OCI-LY7 (cell line): ENCODE measurements around the gene KIDINS220. TPM values are rescaled to one million over a fixed set of nuclear protein-coding genes. Genes with fewer than 3 reads are reported as not detected.

Experiments used
- BruUV-seq: library from RNA; stranded (reverse); fragments of 400-500 nt; replicated peaks from 2 replicates; lab custom pipeline; 2021; lab: Mats Ljungman, UMichigan
- CTCF ChIA-PET: fragments of 300-600 bp; sonication (Branson Sonifier 250); formaldehyde crosslinking; loops from one replicate; lab custom pipeline; 2022; ENCODE audit warnings: antibody characterized with exemption; ENCODE audit not compliant: unreplicated experiment; lab: Charles Lee
- POLR2A ChIA-PET: fragments of 300-600 bp; sonication (Branson Sonifier 250); formaldehyde crosslinking; loops from one replicate; lab custom pipeline; 2022; ENCODE audit warnings: antibody characterized with exemption; lab: Charles Lee
- DNase-seq: peaks from one replicate; pipeline ENCODE4 v3.0.0-alpha.2; 2015; ENCODE audit warnings: low spot score
- H2AFZ ChIP-seq: fragments of 200-600 bp; sonication (generic), shearing (Covaris generic); 2 replicates; pipeline ENCODE4 v1.6.1; 2014; ENCODE audit warnings: mild to moderate bottlenecking, antibody characterized with exemption, low read length, moderate library complexity
- H3K27ac ChIP-seq: fragments of 200-600 bp; sonication (generic); 2 replicates; pipeline ENCODE4 v1.5.1; 2014; ENCODE audit warnings: mixed run types, low read depth, mild to moderate bottlenecking, moderate library complexity, low read length, inconsistent platforms; ENCODE audit not compliant: poor library complexity, severe bottlenecking
- H3K36me3 ChIP-seq: fragments of 200-600 bp; sonication (generic); 2 replicates; pipeline ENCODE4 v1.6.1; 2014; ENCODE audit warnings: mild to moderate bottlenecking, antibody characterized with exemption, low read length, moderate library complexity, mixed read lengths; ENCODE audit not compliant: insufficient read depth
- H3K4me1 ChIP-seq: fragments of 200-600 bp; sonication (generic); 2 replicates; pipeline ENCODE4 v1.5.1; 2014; ENCODE audit warnings: mild to moderate bottlenecking, low read length; ENCODE audit not compliant: insufficient read depth, poor library complexity, severe bottlenecking
- H3K4me2 ChIP-seq: fragments of 200-600 bp; sonication (generic); 2 replicates; pipeline ENCODE4 v1.6.1; 2014; ENCODE audit warnings: mild to moderate bottlenecking, low read length
- H3K4me3 ChIP-seq: fragments of 200-600 bp; sonication (generic); 2 replicates; pipeline ENCODE4 v1.5.1; 2014; ENCODE audit warnings: mild to moderate bottlenecking, low read depth, low read length; ENCODE audit not compliant: poor library complexity, severe bottlenecking
- H3K79me2 ChIP-seq: fragments of 200-600 bp; sonication (generic); 2 replicates; pipeline ENCODE4 v1.6.1; 2016; ENCODE audit warnings: low read depth, mild to moderate bottlenecking, low read length, moderate library complexity, mixed read lengths; ENCODE audit not compliant: insufficient read depth
- H3K9me2 ChIP-seq: fragments of 200-600 bp; sonication (generic); 2 replicates; pipeline ENCODE4 v1.6.1; 2016; ENCODE audit warnings: mild to moderate bottlenecking, low read length, mixed read lengths; ENCODE audit not compliant: insufficient read depth
- H3K9me3 ChIP-seq: fragments of 200-600 bp; sonication (generic); 2 replicates; pipeline ENCODE4 v1.6.1; 2014; ENCODE audit warnings: mild to moderate bottlenecking, mixed run types, low read length, mixed read lengths
- H4K20me1 ChIP-seq: fragments of 200-600 bp; sonication (generic); 2 replicates; pipeline ENCODE4 v1.6.1; 2014; ENCODE audit warnings: mild to moderate bottlenecking, antibody characterized with exemption, low read length, moderate library complexity, mixed read lengths; ENCODE audit not compliant: insufficient read depth
- CTCF ChIP-seq: fragments of 200-600 bp; sonication (generic); conservative IDR thresholded peaks from 2 replicates; pipeline ENCODE4 v1.5.1; 2014; ENCODE audit warnings: mild to moderate bottlenecking, antibody characterized with exemption, low read length, moderate library complexity, mixed read lengths
- EZH2phosphoT487 ChIP-seq: fragments of 200-600 bp; sonication (generic); IDR thresholded peaks from 2 replicates; pipeline ENCODE4 v1.6.1; 2018; ENCODE audit warnings: low read depth, borderline replicate concordance, mild to moderate bottlenecking, mixed run types, antibody characterized with exemption, low read length, moderate library complexity, mixed read lengths
- intact Hi-C: fragments of 100-400 bp; cut with micrococcal nuclease; formaldehyde crosslinking; loops from one replicate; pipeline ENCODE4 v1.10.0; 2022; ENCODE audit not compliant: unreplicated experiment
- total RNA-seq, 2 experiments: library from RNA; depleted of rRNA in 1 of 2; stranded (reverse); fragments of >200 nt in 1 of 2; shearing (Covaris generic) in 1 of 2; gene quantifications; 2 replicates each; pipeline ENCODE4 v1.2.3, GENCODE V29; 2014 to 2022

Gene KIDINS220
- total RNA-seq, 2 experiments from 2014 or later: 29.1 to 32.3 TPM

- H4K20me1 ChIP-seq: no peaks in the 10 kb centered on the region
- no TSS peak for BruUV-seq
- no peaks in the 10 kb centered on the region for H3K9me2 ChIP-seq
- intact Hi-C loops: no loop called here
- no peaks in the 10 kb centered on the region for H3K9me3 ChIP-seq
- no peak overlapping the region for H3K4me3 ChIP-seq
- ChIA-PET CTCF (no interaction called here), POLR2A (interaction anchor here (0.5 to 1.6 kb wide), 2 partner anchors 19 to 1091 kb away, joined by 3 read pairs; no protein-coding TSS in a partner anchor)
- H3K27ac ChIP-seq: no peak overlapping the region
- no peak overlapping the region for H2AFZ ChIP-seq
- TF ChIP-seq EZH2phosphoT487 (no peak), CTCF (no peak)
- no peak overlapping the region for H3K4me2 ChIP-seq
- no peaks in the 10 kb centered on the region for H3K4me1 ChIP-seq
- no peak for DNase-seq
- H3K36me3 ChIP-seq: peaks cover 41% of the 10 kb centered on the region
- no peaks in the 10 kb centered on the region for H3K79me2 ChIP-seq
Observed at GRCh38 chr2:8794923-8795825, 42.2 kb downstream of the KIDINS220 start.

- no peak overlapping the region for H2AFZ ChIP-seq
- no peaks in the 10 kb centered on the region for H3K9me2 ChIP-seq
- BruUV-seq: no TSS peak
- ChIA-PET CTCF (interaction anchor here (0.5 kb wide), 1 partner anchor 25 kb away, joined by 3 read pairs; no protein-coding TSS in a partner anchor), POLR2A (no interaction called here)
- no peaks in the 10 kb centered on the region for H3K79me2 ChIP-seq
- H3K4me3 ChIP-seq: no peak overlapping the region
- TF ChIP-seq EZH2phosphoT487 (no peak), CTCF (no peak)
- H3K4me2 ChIP-seq: no peak overlapping the region
- H3K4me1 ChIP-seq: no peaks in the 10 kb centered on the region
- intact Hi-C loops: no loop called here
- no peaks in the 10 kb centered on the region for H4K20me1 ChIP-seq
- H3K36me3 ChIP-seq: peaks cover 45% of the 10 kb centered on the region
- DNase-seq: no peak
- H3K9me3 ChIP-seq: no peaks in the 10 kb centered on the region
- no peak overlapping the region for H3K27ac ChIP-seq
Observed at GRCh38 chr2:8790739-8791162, 46.7 kb downstream of the KIDINS220 start.

- Histone ChIP-seq H3K4me1 (no peaks in the 10 kb centered on the region), H3K4me2 (no peak overlapping the region), H3K9me3 (no peaks in the 10 kb centered on the region), H3K4me3 (no peak overlapping the region), H4K20me1 (no peaks in the 10 kb centered on the region), H3K79me2 (no peaks in the 10 kb centered on the region), H2AFZ (no peak overlapping the region), H3K9me2 (no peaks in the 10 kb centered on the region), H3K36me3 (peaks cover 45% of the 10 kb centered on the region), H3K27ac (no peak overlapping the region)
- ChIA-PET CTCF (no interaction called here), POLR2A (interaction anchor here (1.9 kb wide), 1 partner anchor 10 kb away, joined by 4 read pairs; no protein-coding TSS in a partner anchor)
- DNase-seq: no peak
- no peak for TF ChIP-seq EZH2phosphoT487
- TF ChIP-seq CTCF: no peak
- BruUV-seq: no TSS peak
- intact Hi-C loops: no loop called here
Observed at GRCh38 chr2:8786463-8786862, 51.0 kb downstream of the KIDINS220 start.
